Measurements from ENCODE around the gene AACS.

GRCh38 chr12:125161712-125162022, 96.4 kb downstream of the AACS start:
- no peak for TF ChIP-seq POLR2A (IDR thresholded peaks at IDR 0.05)
- TF ChIP-seq CTCF (IDR thresholded peaks at IDR 0.05): no peak
- TF ChIP-seq EP300 (IDR thresholded peaks at IDR 0.05): no peak
